Measurements from ENCODE around the gene ZNF300.
"Not testable (repeated sequence)": the region's sequence is repeated elsewhere in the genome, so short reads cannot be mapped to it uniquely, and the experiment has no call there.

The ZNF300 gene

GRCh38 chr5:150904479-150905311 lies at the start of gene ZNF300:
ZNF300 (minus strand) TSS chr5:150904980; CDS start chr5:150903155, 1,825 bp downstream.
- FAIRE-seq (peak; percentile 74), DNase-seq (ENCODE audit: insufficient read length, low spot score) (peak; percentile 62)

- DNase-seq (ENCODE audit: insufficient read length, low spot score) (no peak), FAIRE-seq (no peak)
These were observed 43.8 kb upstream of the ZNF300 start for GRCh38 chr5:150948539-150948938.

- no peak for FAIRE-seq
- no peak for DNase-seq (ENCODE audit: insufficient read length, low spot score)
These were observed 41.6 kb upstream of the ZNF300 start for GRCh38 chr5:150946351-150946905.

- FAIRE-seq (peak; percentile 69), DNase-seq (ENCODE audit: insufficient read length, low spot score) (no peak)
These were observed 41.2 kb upstream of the ZNF300 start for GRCh38 chr5:150945947-150946346.

- no peak for FAIRE-seq
These were observed 40.7 kb upstream of the ZNF300 start for GRCh38 chr5:150945486-150945885.

GRCh38 chr5:150931368-150931965 lies 26.7 kb upstream of the ZNF300 start:
- DNase-seq (ENCODE audit: insufficient read length, low spot score) (no peak), FAIRE-seq (no peak)

More at GRCh38 chr5:150945486-150945885, 40.7 kb upstream of the ZNF300 start:
- no peak for DNase-seq (ENCODE audit: insufficient read length, low spot score)

- no peak for FAIRE-seq
These were observed 13.8 kb upstream of the ZNF300 start for GRCh38 chr5:150918613-150919012.

GRCh38 chr5:150912312-150912814 lies 7.6 kb upstream of the ZNF300 start:
- FAIRE-seq (no peak), DNase-seq (ENCODE audit: insufficient read length, low spot score) (no peak)

More at GRCh38 chr5:150918613-150919012, 13.8 kb upstream of the ZNF300 start:
- DNase-seq (ENCODE audit: insufficient read length, low spot score), result peak; percentile 17

- no peak for FAIRE-seq
- DNase-seq (ENCODE audit: insufficient read length, low spot score), result no peak
These were observed 518 bp upstream of the ZNF300 start for GRCh38 chr5:150905312-150905683.

- no peak for FAIRE-seq
These were observed 3.3 kb downstream of the ZNF300 start for GRCh38 chr5:150901446-150901845.

GRCh38 chr5:150895431-150896428 lies 9.1 kb downstream of the ZNF300 start:
- FAIRE-seq, result no peak
- no peak for DNase-seq (ENCODE audit: insufficient read length, low spot score)

More at GRCh38 chr5:150901446-150901845, 3.3 kb downstream of the ZNF300 start:
- no peak for DNase-seq (ENCODE audit: insufficient read length, low spot score)

GRCh38 chr5:150879358-150879757 lies 25.4 kb downstream of the ZNF300 start:
- FAIRE-seq, result no peak
- no peak for DNase-seq (ENCODE audit: insufficient read length, low spot score)

GRCh38 chr5:150862070-150862469 lies 42.7 kb downstream of the ZNF300 start:
- DNase-seq (ENCODE audit: insufficient read length, low spot score) (no peak), FAIRE-seq (no peak)

- no peak for FAIRE-seq
- DNase-seq (ENCODE audit: insufficient read length, low spot score), result no peak
These were observed 44.4 kb downstream of the ZNF300 start for GRCh38 chr5:150860246-150860821.

GRCh38 chr5:150856700-150857099 lies 48.1 kb downstream of the ZNF300 start:
- FAIRE-seq; DNase-seq (ENCODE audit: insufficient read length, low spot score): not testable (repeated sequence)

- FAIRE-seq (no peak), DNase-seq (ENCODE audit: insufficient read length, low spot score) (no peak)
These were observed 51.2 kb downstream of the ZNF300 start for GRCh38 chr5:150853561-150853960.

- DNase-seq (ENCODE audit: insufficient read length, low spot score) (no peak), FAIRE-seq (no peak)
These were observed 53.7 kb downstream of the ZNF300 start for GRCh38 chr5:150851039-150851438.

- DNase-seq (ENCODE audit: insufficient read length, low spot score), result no peak
- peak; percentile 16 for FAIRE-seq
These were observed 56.5 kb downstream of the ZNF300 start for GRCh38 chr5:150848271-150848670.

GRCh38 chr5:150847334-150847695 lies 57.5 kb downstream of the ZNF300 start:
- DNase-seq (ENCODE audit: insufficient read length, low spot score) (no peak), FAIRE-seq (no peak)

All from HTR-8/SVneo (cell line).